Measurements from ENCODE around the gene HEMGN. TPM values are rescaled to one million over a fixed set of nuclear protein-coding genes. Genes with fewer than 3 reads are reported as not detected.
"Not testable (repeated sequence)": the region's sequence is repeated elsewhere in the genome, so short reads cannot be mapped to it uniquely, and the experiment has no call there.

The HEMGN gene
- polyA plus RNA-seq, 1 donor from 2014 or later = 0.44 TPM

- not testable (repeated sequence) for H3K27ac Mint-ChIP-seq, H3K4me3 Mint-ChIP-seq, H3K4me1 Mint-ChIP-seq, H3K9me3 Mint-ChIP-seq, H3K27me3 Mint-ChIP-seq, H3K36me3 Mint-ChIP-seq
Observed at GRCh38 chr9:97976633-97977032, 38.7 kb upstream of the HEMGN start.

- Mint-ChIP-seq H3K9me3 (no peaks in the 10 kb centered on the region), H3K27ac (no peak overlapping the region), H3K36me3 (no peaks in the 10 kb centered on the region), H3K27me3 (no peaks in the 10 kb centered on the region), H3K4me3 (no peak overlapping the region), H3K4me1 (peaks cover 0 to 2% (median 0%) of the 10 kb centered on the region in 3 donors)
Observed at GRCh38 chr9:97975376-97975775, 37.4 kb upstream of the HEMGN start.

DNA sequence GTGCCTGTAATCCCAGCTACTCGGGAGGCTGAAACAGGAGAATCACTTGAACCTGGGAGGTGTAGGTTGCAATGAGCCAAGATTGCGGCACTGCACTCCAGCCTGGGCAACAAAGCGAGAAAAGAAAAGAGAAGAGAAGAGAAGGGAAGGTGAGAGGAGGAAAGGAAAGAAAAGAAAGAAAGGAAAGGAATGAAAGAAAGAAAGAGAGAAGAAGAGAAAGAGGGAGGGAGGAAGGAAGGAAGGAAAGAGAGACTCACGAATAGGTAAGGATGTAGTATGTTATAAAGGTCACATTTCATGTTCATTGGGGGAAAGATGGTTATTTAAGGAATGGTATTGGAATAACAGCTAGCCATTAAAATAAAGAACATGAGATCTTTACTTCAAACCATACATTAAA is 34.8 kb upstream of the HEMGN start:
- no peaks in the 10 kb centered on the region for H3K36me3 Mint-ChIP-seq
- no peak overlapping the region for H3K4me3 Mint-ChIP-seq
- H3K4me1 Mint-ChIP-seq = no peaks in the 10 kb centered on the region
- H3K27me3 Mint-ChIP-seq = no peaks in the 10 kb centered on the region
- H3K9me3 Mint-ChIP-seq = peaks cover 0 to under 1% (median 0%) of the 10 kb centered on the region in 3 donors
- no peak overlapping the region for H3K27ac Mint-ChIP-seq

DNA sequence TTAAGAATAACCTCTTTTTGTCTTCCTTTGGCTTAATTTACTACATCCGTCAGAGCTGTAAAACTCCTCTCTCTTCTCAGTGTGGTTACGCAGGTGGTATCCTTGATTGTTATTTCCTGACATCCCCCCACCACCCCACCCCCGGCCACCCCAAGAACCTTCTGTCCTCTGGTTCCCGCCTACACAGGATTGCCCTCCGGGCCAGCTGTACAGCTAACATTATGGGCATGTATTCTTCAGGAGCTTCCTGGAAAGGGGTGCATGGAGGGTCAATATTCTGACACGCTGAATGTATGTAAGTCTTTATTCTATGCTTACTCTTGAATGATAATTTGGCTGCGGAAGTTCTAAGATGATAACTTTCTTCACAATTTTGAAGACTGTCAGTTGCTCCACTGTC is 32.2 kb upstream of the HEMGN start:
- H3K27me3 Mint-ChIP-seq = peaks cover 4% of the 10 kb centered on the region
- H3K4me1 Mint-ChIP-seq = no peaks in the 10 kb centered on the region
- no peaks in the 10 kb centered on the region for H3K36me3 Mint-ChIP-seq
- H3K9me3 Mint-ChIP-seq = peaks cover 0 to 1% (median 0%) of the 10 kb centered on the region in 3 donors
- no peak overlapping the region for H3K27ac Mint-ChIP-seq
- H3K4me3 Mint-ChIP-seq = no peak overlapping the region

DNA sequence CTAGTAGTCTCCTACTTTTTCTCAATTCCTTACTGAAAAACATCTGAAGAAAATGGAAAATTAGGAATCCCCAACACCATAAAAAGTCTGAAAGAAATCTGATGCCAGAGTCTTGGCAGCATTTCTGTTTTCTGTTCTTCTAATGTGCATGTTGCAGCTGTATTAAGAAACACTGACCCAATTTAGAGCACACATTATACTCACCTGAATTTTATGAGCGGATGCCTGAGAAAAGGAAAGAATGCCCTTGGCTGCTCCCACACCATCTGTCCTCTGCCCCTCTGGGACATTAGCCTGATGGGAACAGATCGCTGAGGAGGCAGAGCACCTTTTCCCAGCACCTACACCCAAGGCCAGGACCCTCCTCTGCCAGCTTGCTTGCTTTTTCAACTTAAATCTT is 31.0 kb upstream of the HEMGN start:
- H3K9me3 Mint-ChIP-seq = peaks cover 0 to 1% (median 0%) of the 10 kb centered on the region in 3 donors
- peaks cover 12% of the 10 kb centered on the region for H3K27me3 Mint-ChIP-seq
- peaks cover 2% of the 10 kb centered on the region for H3K36me3 Mint-ChIP-seq
- no peaks in the 10 kb centered on the region for H3K4me1 Mint-ChIP-seq
- no peak overlapping the region for H3K27ac Mint-ChIP-seq
- no peak overlapping the region for H3K4me3 Mint-ChIP-seq

DNA sequence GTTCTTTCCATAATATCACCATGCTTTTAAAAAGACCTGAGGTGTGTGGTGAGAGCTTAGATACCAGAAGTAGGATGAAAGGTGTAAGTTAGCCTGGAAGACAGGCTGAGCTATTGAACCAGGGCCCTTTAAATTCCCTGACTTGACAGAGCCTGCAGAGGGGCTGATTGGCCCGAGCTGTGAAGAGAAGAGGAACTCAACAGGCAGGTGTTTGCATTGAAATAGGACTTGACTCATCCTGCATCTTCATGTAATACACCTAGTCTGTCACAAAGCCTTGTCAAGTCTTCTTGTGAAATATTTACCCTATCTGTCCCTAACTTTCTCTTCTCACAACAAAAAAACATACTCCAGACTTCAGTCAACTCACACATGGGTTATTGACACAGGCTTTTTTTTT is 28.5 kb upstream of the HEMGN start:
- H3K27me3 Mint-ChIP-seq = peaks cover 12% of the 10 kb centered on the region
- H3K4me1 Mint-ChIP-seq = no peaks in the 10 kb centered on the region
- peaks cover 0 to 1% (median 0%) of the 10 kb centered on the region in 3 donors for H3K9me3 Mint-ChIP-seq
- H3K4me3 Mint-ChIP-seq = no peak overlapping the region
- peaks cover 2% of the 10 kb centered on the region for H3K36me3 Mint-ChIP-seq
- H3K27ac Mint-ChIP-seq = no peak overlapping the region

GRCh38 chr9:97964901-97965300 is 26.9 kb upstream of the HEMGN start:
- H3K36me3 Mint-ChIP-seq = peaks cover 2% of the 10 kb centered on the region
- H3K27me3 Mint-ChIP-seq = peaks cover 12% of the 10 kb centered on the region
- H3K27ac Mint-ChIP-seq = no peak overlapping the region
- peaks cover 0 to 1% (median 0%) of the 10 kb centered on the region in 3 donors for H3K9me3 Mint-ChIP-seq
- no peaks in the 10 kb centered on the region for H3K4me1 Mint-ChIP-seq
- H3K4me3 Mint-ChIP-seq = no peak overlapping the region

- Mint-ChIP-seq H3K4me1 (no peaks in the 10 kb centered on the region), H3K27me3 (peaks cover 12% of the 10 kb centered on the region), H3K9me3 (peaks cover 0 to 1% (median 0%) of the 10 kb centered on the region in 3 donors), H3K36me3 (peaks cover 2% of the 10 kb centered on the region), H3K27ac (no peak overlapping the region), H3K4me3 (no peak overlapping the region)
Observed at GRCh38 chr9:97963232-97963631, 25.3 kb upstream of the HEMGN start.

DNA sequence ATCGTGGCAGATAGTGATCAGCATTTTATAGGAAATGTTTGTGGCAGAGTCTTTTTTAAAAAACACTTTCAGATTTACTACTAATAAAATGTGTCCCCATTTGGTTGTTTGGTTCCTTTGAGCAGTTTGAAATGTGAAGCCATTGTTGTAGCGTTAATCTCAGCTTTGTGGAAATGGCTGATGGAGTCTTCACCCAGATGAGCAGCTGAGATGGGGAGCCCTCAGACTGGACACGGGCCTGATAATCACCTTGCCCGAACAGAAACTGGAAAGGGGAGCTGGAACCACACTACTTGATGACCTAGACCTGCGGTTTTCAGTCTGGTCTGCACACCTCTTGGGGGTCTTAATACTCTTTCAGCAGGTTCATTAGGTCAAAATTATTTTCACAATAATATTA is 24.6 kb upstream of the HEMGN start:
- H3K4me1 Mint-ChIP-seq = no peaks in the 10 kb centered on the region
- H3K27ac Mint-ChIP-seq = no peak overlapping the region
- no peaks in the 10 kb centered on the region for H3K9me3 Mint-ChIP-seq
- peaks cover 12% of the 10 kb centered on the region for H3K27me3 Mint-ChIP-seq
- peaks cover 2% of the 10 kb centered on the region for H3K36me3 Mint-ChIP-seq
- H3K4me3 Mint-ChIP-seq = no peak overlapping the region

DNA sequence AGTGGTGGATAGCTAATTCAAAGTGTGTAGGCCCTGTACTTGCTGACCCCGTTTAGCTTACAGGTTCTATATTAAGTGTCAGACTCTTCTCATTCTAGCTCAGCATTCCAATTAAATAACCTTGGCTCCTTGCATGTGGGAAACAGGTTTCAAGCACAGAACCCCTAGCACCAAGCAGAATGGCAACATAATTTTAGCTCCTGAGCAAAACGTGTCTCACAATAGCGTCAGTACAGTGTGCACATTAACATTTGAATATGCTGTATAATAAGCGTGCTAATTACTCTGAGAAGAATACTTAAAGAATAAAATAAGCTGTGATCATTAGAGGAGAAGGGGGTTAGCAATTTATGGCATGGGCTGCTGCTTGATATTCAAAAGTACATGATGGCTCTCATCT is 24.2 kb upstream of the HEMGN start:
- H3K9me3 Mint-ChIP-seq = no peaks in the 10 kb centered on the region
- no peak overlapping the region for H3K27ac Mint-ChIP-seq
- H3K4me1 Mint-ChIP-seq = no peaks in the 10 kb centered on the region
- peaks cover 2% of the 10 kb centered on the region for H3K36me3 Mint-ChIP-seq
- H3K27me3 Mint-ChIP-seq = peaks cover 12% of the 10 kb centered on the region
- no peak overlapping the region for H3K4me3 Mint-ChIP-seq

DNA sequence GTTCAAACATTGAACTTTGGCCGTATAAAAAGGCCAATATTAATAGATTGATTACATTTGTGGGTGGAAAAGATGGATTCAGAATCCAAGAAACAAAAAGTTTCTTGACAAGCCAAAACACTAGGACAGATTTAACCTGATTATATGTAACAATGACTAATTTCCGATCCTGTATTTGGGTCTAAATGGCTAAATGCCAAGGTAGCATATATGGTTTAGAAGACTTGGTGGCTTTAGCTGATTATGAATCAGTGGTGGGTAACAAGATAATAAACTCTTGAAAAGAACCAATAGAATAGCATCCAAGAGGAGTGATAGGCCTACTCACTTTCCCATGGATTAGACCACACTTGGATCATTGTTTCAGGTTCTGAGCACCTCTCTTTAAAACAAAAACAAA is 23.4 kb upstream of the HEMGN start:
- H3K9me3 Mint-ChIP-seq = no peaks in the 10 kb centered on the region
- H3K4me1 Mint-ChIP-seq = no peaks in the 10 kb centered on the region
- H3K27ac Mint-ChIP-seq = no peak overlapping the region
- no peak overlapping the region for H3K4me3 Mint-ChIP-seq
- peaks cover 10% of the 10 kb centered on the region for H3K27me3 Mint-ChIP-seq
- H3K36me3 Mint-ChIP-seq = peaks cover 2% of the 10 kb centered on the region

- not testable (repeated sequence) for H3K27ac Mint-ChIP-seq
Observed at GRCh38 chr9:97960678-97961328, 22.8 kb upstream of the HEMGN start.

GRCh38 chr9:97959585-97959984 is 21.6 kb upstream of the HEMGN start:
- Mint-ChIP-seq H3K27ac (peak overlapping the region in 1 of 3 donors; percentile 16), H3K4me1 (no peaks in the 10 kb centered on the region), H3K36me3 (peaks cover 2% of the 10 kb centered on the region)

More at GRCh38 chr9:97960678-97961328, 22.8 kb upstream of the HEMGN start:
- not testable (repeated sequence) for H3K4me1 Mint-ChIP-seq, H3K27me3 Mint-ChIP-seq, H3K4me3 Mint-ChIP-seq, H3K9me3 Mint-ChIP-seq, H3K36me3 Mint-ChIP-seq

DNA sequence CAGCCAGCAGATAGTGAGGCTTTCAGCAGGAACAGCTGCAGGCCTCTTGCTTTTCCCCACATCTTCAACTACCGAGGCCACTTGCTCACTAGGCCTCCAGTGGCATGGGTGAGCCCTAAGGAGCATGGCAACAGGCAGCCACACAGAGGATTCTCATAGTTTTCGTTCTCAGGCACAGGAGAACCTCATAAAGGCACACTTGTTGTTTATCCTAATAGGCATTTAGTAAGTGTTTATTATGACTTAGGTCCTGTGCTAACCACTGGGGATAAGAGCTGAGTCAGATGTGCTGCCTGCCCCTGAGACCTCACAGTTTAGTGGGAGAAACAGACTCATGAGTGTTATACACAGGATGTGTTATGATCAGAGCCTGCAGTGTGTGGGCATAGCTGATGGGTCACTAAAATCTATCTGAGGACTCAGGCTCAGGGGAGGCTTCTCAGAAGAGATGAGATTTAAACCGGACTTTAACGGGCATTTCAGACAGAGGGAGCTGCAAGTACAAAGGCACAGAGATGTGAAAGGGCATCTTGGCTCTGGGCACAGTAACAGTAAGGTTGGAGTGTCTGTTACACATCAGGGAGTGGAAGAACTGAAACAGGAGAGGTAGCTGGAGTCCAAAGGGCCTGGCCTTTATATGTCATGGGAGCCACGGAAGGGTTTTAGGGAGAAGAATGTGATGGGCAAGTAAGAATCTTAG is 21.0 kb upstream of the HEMGN start:
- Mint-ChIP-seq H3K27ac (peak overlapping the region in 1 of 3 donors; percentile 16), H3K27me3 (no peaks in the 10 kb centered on the region), H3K4me1 (no peaks in the 10 kb centered on the region), H3K9me3 (no peaks in the 10 kb centered on the region), H3K36me3 (no peaks in the 10 kb centered on the region), H3K4me3 (no peak overlapping the region)

More at GRCh38 chr9:97959585-97959984, 21.6 kb upstream of the HEMGN start:
- Mint-ChIP-seq H3K9me3 (no peaks in the 10 kb centered on the region), H3K27me3 (peaks cover 4% of the 10 kb centered on the region), H3K4me3 (no peak overlapping the region)

- no peak overlapping the region for H3K4me3 Mint-ChIP-seq
- H3K27me3 Mint-ChIP-seq = no peaks in the 10 kb centered on the region
- H3K4me1 Mint-ChIP-seq = no peaks in the 10 kb centered on the region
- no peak overlapping the region for H3K27ac Mint-ChIP-seq
- no peaks in the 10 kb centered on the region for H3K9me3 Mint-ChIP-seq
- H3K36me3 Mint-ChIP-seq = no peaks in the 10 kb centered on the region
Observed at GRCh38 chr9:97956331-97956730, 18.4 kb upstream of the HEMGN start.

DNA sequence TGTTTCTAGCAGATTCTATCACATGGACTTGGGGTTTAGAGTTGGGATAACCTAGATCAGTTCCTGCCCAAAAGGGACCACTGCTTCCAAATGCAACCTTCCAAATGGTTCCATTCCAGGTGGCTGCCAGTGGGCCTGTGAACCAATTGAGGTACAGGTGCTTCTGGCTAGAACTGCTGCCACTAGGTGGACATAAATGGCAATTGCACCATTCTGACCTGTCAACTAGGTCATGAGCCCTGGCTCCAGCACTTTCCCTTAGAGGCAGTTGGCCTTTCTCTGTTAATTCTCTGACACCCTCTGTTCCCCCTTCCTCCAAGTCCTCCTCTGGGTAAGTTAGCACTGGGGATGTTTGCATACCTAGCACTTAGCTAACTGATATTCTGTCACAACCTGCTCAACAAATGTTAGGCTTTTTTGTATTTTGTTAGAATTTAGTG is 16.6 kb upstream of the HEMGN start:
- Mint-ChIP-seq H3K27me3 (peaks cover 8% of the 10 kb centered on the region), H3K4me1 (peaks cover 0 to 1% (median 0%) of the 10 kb centered on the region in 3 donors), H3K9me3 (no peaks in the 10 kb centered on the region), H3K36me3 (no peaks in the 10 kb centered on the region), H3K27ac (no peak overlapping the region), H3K4me3 (no peak overlapping the region)

All from IgD-negative memory B cell (primary cell).